HCT116 (cell line): ENCODE data around the gene FBXL7. TPM values are rescaled to one million over a fixed set of nuclear protein-coding genes. Genes with fewer than 3 reads are reported as not detected.

Experiments
- ATAC-seq: fragments of 200-7000 bp; cut with Tn5 transposase; 2 replicates; pipeline ENCODE4 v1.9.1; 2020; ENCODE audit warnings: mild to moderate bottlenecking, moderate library complexity
- BruUV-seq: library from RNA; stranded (reverse); fragments of 400-500 nt; replicated peaks from 2 replicates; lab custom pipeline; 2021; lab: Mats Ljungman, UMichigan
- CTCF ChIA-PET: fragments of 300-600 bp; sonication (Branson Sonifier 250); formaldehyde crosslinking; loops from one replicate; lab custom pipeline; 2021; ENCODE audit warnings: antibody characterized with exemption; lab: Charles Lee
- POLR2A ChIA-PET: fragments of 300-600, 350-600 bp; sonication (Branson Sonifier 250); formaldehyde crosslinking; loops from one replicate; lab custom pipeline; 2021; ENCODE audit warnings: antibody characterized with exemption; lab: Charles Lee
- RAD21 ChIA-PET, 2 experiments: fragments of 300-600 bp; sonication (Branson Sonifier 250); formaldehyde crosslinking; loops; one replicate each; lab custom pipeline; 2023; ENCODE audit warnings: low total read pairs in 2 of 2; ENCODE audit not compliant: uncharacterized antibody in 2 of 2, unreplicated experiment in 2 of 2, low non-redundant PET in 1 of 2; lab: Charles Lee
- DNase-seq: peaks from one replicate; pipeline ENCODE4 v3.0.0-alpha.2; 2010; ENCODE audit warnings: low read depth, low spot score
- H2AFZ ChIP-seq: fragments of 200-600 bp; shearing (Covaris generic), sonication (generic); 2 replicates; pipeline ENCODE4 v1.6.1; 2017; ENCODE audit warnings: low read depth, mixed run types, mixed read lengths, antibody characterized with exemption, low read length; ENCODE audit not compliant: poor library complexity, severe bottlenecking
- H3K27ac ChIP-seq: 2 replicates; pipeline ENCODE4 v1.5.1; 2012; ENCODE audit warnings: low read depth, low read length
- H3K27me3 ChIP-seq: fragments of 200-600 bp; sonication (generic); 2 replicates; pipeline ENCODE4 v1.6.1; 2016; ENCODE audit warnings: mixed run types, low read length, mixed read lengths; ENCODE audit not compliant: insufficient read depth
- H3K36me3 ChIP-seq, 2 experiments: fragments of 200-500 bp in 1 of 2; fragments of 200-600 bp in 1 of 2; sonication (Bioruptor generic) in 1 of 2; sonication (generic) in 1 of 2; 2 replicates each; pipeline versions ENCODE4 v1.5.1 to v1.6.1; 2014 to 2016; ENCODE audit warnings: low read length in 2 of 2, inconsistent platforms in 1 of 2, mixed read lengths in 1 of 2, mixed run types in 1 of 2; ENCODE audit not compliant: insufficient read depth in 2 of 2, control insufficient read depth in 1 of 2
- H3K4me1 ChIP-seq, 2 experiments: fragments of 200-600 bp in 1 of 2; sonication (generic) in 1 of 2; 2 replicates each; pipeline versions ENCODE4 v1.5.1 to v1.6.1; 2012 to 2017; ENCODE audit warnings: low read length in 2 of 2, inconsistent platforms in 1 of 2, mild to moderate bottlenecking in 1 of 2, mixed read lengths in 1 of 2, mixed run types in 1 of 2, moderate library complexity in 1 of 2; ENCODE audit not compliant: insufficient read depth in 2 of 2, control insufficient read depth in 1 of 2
- H3K4me2 ChIP-seq: fragments of 200-600 bp; sonication (generic); 2 replicates; pipeline ENCODE4 v1.6.1; 2017; ENCODE audit warnings: mixed run types, low read length, mixed read lengths
- H3K4me3 ChIP-seq, 2 experiments: fragments of 200-600 bp in 1 of 2; sonication (generic) in 1 of 2; replicated peaks in 1 of 2; 2 replicates each; pipeline ENCODE4 v1.5.1; 2011 to 2016; ENCODE audit warnings: low read length in 2 of 2, control low read depth in 1 of 2, low read depth in 1 of 2, mild to moderate bottlenecking in 1 of 2, mixed read lengths in 1 of 2, mixed run types in 1 of 2
- H3K79me2 ChIP-seq: fragments of 200-600 bp; sonication (generic); 2 replicates; pipeline ENCODE4 v1.6.1; 2017; ENCODE audit warnings: mild to moderate bottlenecking, mixed run types, low read length, moderate library complexity, mixed read lengths; ENCODE audit not compliant: insufficient read depth
- H3K9ac ChIP-seq: fragments of 200-600 bp; sonication (generic); 2 replicates; pipeline ENCODE4 v1.6.1; 2016; ENCODE audit warnings: low read length, mixed read lengths
- H3K9me2 ChIP-seq: fragments of 200-600 bp; sonication (generic), shearing (Covaris generic); 2 replicates; pipeline ENCODE4 v1.6.1; 2017; ENCODE audit warnings: mixed run types, mild to moderate bottlenecking, moderate library complexity; ENCODE audit not compliant: insufficient read depth
- H3K9me3 ChIP-seq, 2 experiments: fragments of 200-500 bp in 1 of 2; fragments of 200-600 bp in 1 of 2; sonication (Bioruptor generic) in 1 of 2; sonication (generic) in 1 of 2; 2 replicates each; pipeline ENCODE4 v1.6.1; 2014 to 2017; ENCODE audit warnings: low read length in 2 of 2, mixed read lengths in 2 of 2, inconsistent platforms in 1 of 2, low read depth in 1 of 2, mild to moderate bottlenecking in 1 of 2, mixed run types in 1 of 2, moderate library complexity in 1 of 2; ENCODE audit not compliant: control insufficient read depth in 1 of 2, insufficient read depth in 1 of 2
- H4K20me1 ChIP-seq: fragments of 200-600 bp; sonication (generic), shearing (Covaris generic); 2 replicates; pipeline ENCODE4 v1.6.1; 2017; ENCODE audit warnings: mixed run types, mild to moderate bottlenecking, moderate library complexity; ENCODE audit not compliant: insufficient read depth
- ATF3 ChIP-seq: IDR thresholded peaks from 2 replicates; pipeline ENCODE4 v1.6.1; 2012
- CBX3 ChIP-seq: IDR thresholded peaks from 2 replicates; pipeline ENCODE4 v1.6.1; 2012; ENCODE audit warnings: low read depth
- CEBPB ChIP-seq: IDR thresholded peaks from 2 replicates; pipeline ENCODE4 v1.6.1; 2012; ENCODE audit warnings: low read depth
- CTCF ChIP-seq, 3 experiments: fragments of 200-600 bp in 1 of 3; sonication (generic) in 1 of 3; IDR thresholded peaks in 2 of 3; conservative IDR thresholded peaks in 1 of 3; 2 replicates each; pipeline ENCODE4 v1.5.1; 2012 to 2017; ENCODE audit warnings: low read depth in 2 of 3, low read length in 2 of 3, antibody characterized with exemption in 1 of 3, borderline replicate concordance in 1 of 3, control low read depth in 1 of 3, mild to moderate bottlenecking in 1 of 3, mixed read lengths in 1 of 3, mixed run types in 1 of 3, moderate library complexity in 1 of 3; ENCODE audit not compliant: insufficient read depth in 1 of 3
- EGR1 ChIP-seq: IDR thresholded peaks from 2 replicates; pipeline ENCODE4 v1.6.1; 2012; ENCODE audit warnings: low read depth
- ELF1 ChIP-seq: IDR thresholded peaks from 2 replicates; pipeline ENCODE4 v1.6.1; 2012; ENCODE audit warnings: low read depth, borderline replicate concordance
- EZH2 ChIP-seq: fragments of 200-600 bp; sonication (generic); IDR thresholded peaks from 2 replicates; pipeline ENCODE4 v1.6.1; 2017; ENCODE audit warnings: antibody characterized with exemption, mixed run types
- FOSL1 ChIP-seq: IDR thresholded peaks from 2 replicates; pipeline ENCODE4 v1.6.1; 2012; ENCODE audit warnings: low read depth
- JUND ChIP-seq: IDR thresholded peaks from 2 replicates; pipeline ENCODE4 v1.6.1; 2012
- MAX ChIP-seq: IDR thresholded peaks from 2 replicates; pipeline ENCODE4 v1.6.1; 2012
- POLR2A ChIP-seq: IDR thresholded peaks from 2 replicates; pipeline ENCODE4 v1.7.0; 2011; ENCODE audit warnings: borderline replicate concordance; ENCODE audit not compliant: insufficient read depth, insufficient read length; ENCODE audit errors: extremely low read depth
- POLR2AphosphoS5 ChIP-seq: IDR thresholded peaks from 2 replicates; pipeline ENCODE4 v1.6.1; 2011; ENCODE audit warnings: mild to moderate bottlenecking, low read depth, low read length, moderate library complexity
- RAD21 ChIP-seq: IDR thresholded peaks from 2 replicates; pipeline ENCODE4 v1.6.1; 2012; ENCODE audit warnings: low read depth, mild to moderate bottlenecking
- REST ChIP-seq: IDR thresholded peaks from 2 replicates; pipeline ENCODE4 v1.6.1; 2012; ENCODE audit warnings: low read depth
- SP1 ChIP-seq: IDR thresholded peaks from 2 replicates; pipeline ENCODE4 v1.6.1; 2012; ENCODE audit warnings: low read depth
- TCF7L2 ChIP-seq: IDR thresholded peaks from 2 replicates; pipeline ENCODE4 v1.7.0; 2011; ENCODE audit warnings: borderline replicate concordance, inconsistent platforms; ENCODE audit not compliant: insufficient read depth, insufficient read length; ENCODE audit errors: extremely low read depth
- YY1 ChIP-seq: IDR thresholded peaks from 2 replicates; pipeline ENCODE4 v1.6.1; 2011; ENCODE audit warnings: low read length, low read depth, moderate library complexity, mild to moderate bottlenecking; ENCODE audit not compliant: insufficient replicate concordance; ENCODE audit errors: extremely low read depth
- ZBTB33 ChIP-seq: IDR thresholded peaks from 2 replicates; pipeline ENCODE4 v1.6.1; 2011; ENCODE audit warnings: mild to moderate bottlenecking, low read length, moderate library complexity; ENCODE audit not compliant: insufficient replicate concordance; ENCODE audit errors: extremely low read depth
- ZFX ChIP-seq: fragments of 450-650 bp; IDR thresholded peaks from 2 replicates; pipeline ENCODE4 v1.6.1; 2017
- intact Hi-C: fragments of 100-400 bp; cut with micrococcal nuclease; formaldehyde crosslinking; loops from 2 replicates; pipeline ENCODE4 v1.10.0; 2022
- total RNA-seq: library from RNA; stranded (reverse); gene quantifications from one replicate; pipeline ENCODE4 v1.2.1, GENCODE V29; 2021; ENCODE audit not compliant: unreplicated experiment

Gene FBXL7
- total RNA-seq, 1 experiment from 2014 or later, result 0.05 TPM

- TF ChIP-seq EGR1, result no peak
- TF ChIP-seq ZFX, result no peak
- no peak for TF ChIP-seq CEBPB
- TF ChIP-seq TCF7L2, result no peak
- no peak for TF ChIP-seq REST
- TF ChIP-seq ATF3, result no peak
- no peak for TF ChIP-seq EZH2
- TF ChIP-seq FOSL1, result no peak
- TF ChIP-seq CTCF (IDR thresholded peaks at IDR 0.05 in 2 of 3, conservative IDR thresholded peaks at IDR 0.05 in 1 of 3; ENCODE audit: borderline replicate concordance in 1 of 3, insufficient read depth in 1 of 3, low read depth in 2 of 3, low read length in 2 of 3), result no peak
- TF ChIP-seq CBX3, result no peak
- no peak for TF ChIP-seq POLR2AphosphoS5
- TF ChIP-seq POLR2A, result no peak
- TF ChIP-seq JUND, result no peak
- no peak for TF ChIP-seq RAD21
- no peak for TF ChIP-seq SP1
- no peak for TF ChIP-seq ELF1
- TF ChIP-seq MAX, result no peak
- TF ChIP-seq ZBTB33, result no peak
- TF ChIP-seq YY1, result no peak
- Histone ChIP-seq H4K20me1 (no peaks in the 10 kb centered on the region), H3K4me3 (no peak overlapping the region), H3K9me2 (no peaks in the 10 kb centered on the region), H3K36me3 (no peaks in the 10 kb centered on the region), H3K4me2 (no peak overlapping the region), H3K79me2 (no peaks in the 10 kb centered on the region), H2AFZ (no peak overlapping the region), H3K27ac (no peak overlapping the region), H3K9me3 (peaks cover 4 to 13% of the 10 kb centered on the region in 2 experiments; a peak in 2 of 4 replicates), H3K4me1 (no peaks in the 10 kb centered on the region), H3K9ac (no peak overlapping the region), H3K27me3 (no peaks in the 10 kb centered on the region)
- ATAC-seq (no peak), DNase-seq (no peak)
- ChIA-PET CTCF (no interaction called here), RAD21 (no interaction called here), POLR2A (no interaction called here)
- BruUV-seq, result no TSS peak
- intact Hi-C loops, result no loop called here
These were observed 40.8 kb upstream of the FBXL7 start for GRCh38 chr5:15459200-15459599.
